GM10266 (cell line): ENCODE results near the gene SYCP1.
"Not testable (repeated sequence)": the region's sequence is repeated elsewhere in the genome, so short reads cannot be mapped to it uniquely, and the experiment has no call there.

Experiments used
- DNase-seq: peaks from one replicate; pipeline ENCODE4 v3.0.0; 2012; ENCODE audit errors: extremely low spot score
- CTCF ChIP-seq: IDR thresholded peaks from 2 replicates; pipeline ENCODE4 v1.5.1; 2012; ENCODE audit warnings: mild to moderate bottlenecking, low read depth; ENCODE audit not compliant: control insufficient read depth, insufficient read depth; ENCODE audit errors: missing control alignments

Gene SYCP1

GRCh38 chr1:114854693-114855320 lies at the start of gene SYCP1:
Gene SYCP1 (plus strand): TSS chr1:114854863. CDS start chr1:114855465, 602 bp downstream.
- DNase-seq, result no peak
- no peak for TF ChIP-seq CTCF

GRCh38 chr1:114819869-114820268 lies 34.8 kb upstream of the SYCP1 start:
- TF ChIP-seq CTCF, result no peak
- DNase-seq, result no peak

- TF ChIP-seq CTCF, result no peak
- DNase-seq, result no peak
These were observed 34.3 kb upstream of the SYCP1 start for GRCh38 chr1:114820392-114820791.

- no peak for DNase-seq
- TF ChIP-seq CTCF, result no peak
These were observed 32.7 kb upstream of the SYCP1 start for GRCh38 chr1:114821978-114822377.

- DNase-seq, result no peak
- no peak for TF ChIP-seq CTCF
These were observed 26.4 kb upstream of the SYCP1 start for GRCh38 chr1:114828251-114828650.

GRCh38 chr1:114830075-114830474 lies 24.6 kb upstream of the SYCP1 start:
- DNase-seq, result not testable (repeated sequence)

- DNase-seq, result no peak
- TF ChIP-seq CTCF, result no peak
These were observed 23.2 kb upstream of the SYCP1 start for GRCh38 chr1:114831276-114831994.

- TF ChIP-seq CTCF, result no peak
- no peak for DNase-seq
These were observed 22.6 kb upstream of the SYCP1 start for GRCh38 chr1:114832057-114832456.
